HG02852 (cell line): ENCODE data around the gene COL24A1.

ENCODE experiments used
- ATAC-seq: cut with Tn5 transposase; IDR thresholded peaks from one replicate; pipeline ENCODE4 v1.9.1; 2021; ENCODE audit warnings: mild to moderate bottlenecking, moderate library complexity; ENCODE audit not compliant: unreplicated experiment

The COL24A1 gene

GRCh38 chr1:86156566-86157455 is at the start of gene COL24A1:
Gene COL24A1, minus strand, starts transcription at chr1:86156772. Its CDS starts 376 bp downstream, at chr1:86156396.
- no peak for ATAC-seq

- ATAC-seq: no peak
Measured at GRCh38 chr1:86205741-86206140, 49.2 kb upstream of the COL24A1 start.

GRCh38 chr1:86202552-86203340 is 46.2 kb upstream of the COL24A1 start:
- no peak for ATAC-seq

- ATAC-seq: no peak
Measured at GRCh38 chr1:86201311-86201710, 44.7 kb upstream of the COL24A1 start.

- ATAC-seq: no peak
Measured at GRCh38 chr1:86200901-86201300, 44.3 kb upstream of the COL24A1 start.

GRCh38 chr1:86197206-86197855 is 40.8 kb upstream of the COL24A1 start:
- no peak for ATAC-seq

GRCh38 chr1:86195281-86195680 is 38.7 kb upstream of the COL24A1 start:
- ATAC-seq: no peak

- ATAC-seq: no peak
Measured at GRCh38 chr1:86194491-86195034, 38.0 kb upstream of the COL24A1 start.

GRCh38 chr1:86192417-86192816 is 35.8 kb upstream of the COL24A1 start:
- ATAC-seq: no peak

- ATAC-seq: no peak
Measured at GRCh38 chr1:86191958-86192357, 35.4 kb upstream of the COL24A1 start.

GRCh38 chr1:86190873-86191272 is 34.3 kb upstream of the COL24A1 start:
- no peak for ATAC-seq

GRCh38 chr1:86184426-86184825 is 27.9 kb upstream of the COL24A1 start:
- ATAC-seq: no peak

- no peak for ATAC-seq
Measured at GRCh38 chr1:86183810-86184209, 27.2 kb upstream of the COL24A1 start.

GRCh38 chr1:86176226-86176625 is 19.7 kb upstream of the COL24A1 start:
- ATAC-seq: no peak

- ATAC-seq: no peak
Measured at GRCh38 chr1:86175756-86176155, 19.2 kb upstream of the COL24A1 start.

GRCh38 chr1:86169625-86170024 is 13.1 kb upstream of the COL24A1 start:
- ATAC-seq: no peak

GRCh38 chr1:86159800-86160199 is 3.2 kb upstream of the COL24A1 start:
- ATAC-seq: no peak

- ATAC-seq: no peak
Measured at GRCh38 chr1:86155807-86156565, 586 bp downstream of the COL24A1 start.

- no peak for ATAC-seq
Measured at GRCh38 chr1:86155051-86155806, 1.3 kb downstream of the COL24A1 start.
